Activated T-cell treated with anti-CD3 and anti-CD28 coated beads, Interleukin-2, amount 50 U/mL, for 4 hours (primary cell): Measurements from ENCODE around the gene PCDH12. TPM values are rescaled to one million over a fixed set of nuclear protein-coding genes. Genes with fewer than 3 reads are reported as not detected.
A peak's percentile ranks its signal among the peaks of the same experiment; 100 is the strongest.

Source experiments
- ATAC-seq, 2 donors: fragments of 200-7000 bp; cut with Tn5 transposase; one replicate each; pipeline ENCODE4 v1.10.0; 2021
- DNase-seq: peaks from one replicate; pipeline ENCODE4 v3.0.0-alpha.2; 2020
- H3K27me3 Mint-ChIP-seq: one replicate; pipeline ENCODE4 v1.8.0; 2021; ENCODE audit warnings: low read depth, mixed read lengths
- H3K36me3 Mint-ChIP-seq: one replicate; pipeline ENCODE4 v1.8.0; 2022; ENCODE audit warnings: mixed read lengths; ENCODE audit not compliant: insufficient read depth
- H3K4me1 Mint-ChIP-seq: one replicate; pipeline ENCODE4 v1.8.0; 2021; ENCODE audit warnings: low read depth, mixed read lengths
- H3K4me3 Mint-ChIP-seq: one replicate; pipeline ENCODE4 v1.8.0; 2021; ENCODE audit warnings: mild to moderate bottlenecking, moderate library complexity, mixed read lengths
- H3K9me3 Mint-ChIP-seq: one replicate; pipeline ENCODE4 v1.8.0; 2021; ENCODE audit warnings: mixed read lengths
- total RNA-seq, 3 donors: library from RNA; stranded (reverse); gene quantifications; one replicate each; pipeline ENCODE4 v1.2.1, GENCODE V29; 2021

PCDH12 gene
- total RNA-seq, 3 donors from 2014 or later, result 0.13 to 0.65 (median 0.24) TPM

GRCh38 chr5:141957367-141957996 is 520 bp downstream of the PCDH12 start:
- peak overlapping the region; percentile 19 for H3K4me3 Mint-ChIP-seq
- H3K36me3 Mint-ChIP-seq, result no peaks in the 10 kb centered on the region
- ATAC-seq (no peak), DNase-seq (no peak)
- H3K9me3 Mint-ChIP-seq, result no peaks in the 10 kb centered on the region
- H3K27me3 Mint-ChIP-seq, result no peaks in the 10 kb centered on the region
- H3K4me1 Mint-ChIP-seq, result peaks cover 43% of the 10 kb centered on the region

GRCh38 chr5:141954194-141954593 is 3.8 kb downstream of the PCDH12 start:
- ATAC-seq (no peak), DNase-seq (no peak)
- Mint-ChIP-seq H3K4me1 (peaks cover 28% of the 10 kb centered on the region), H3K9me3 (no peaks in the 10 kb centered on the region), H3K36me3 (no peaks in the 10 kb centered on the region), H3K27me3 (no peaks in the 10 kb centered on the region), H3K4me3 (no peak overlapping the region)

GRCh38 chr5:141952020-141952419 is 6.0 kb downstream of the PCDH12 start:
- Mint-ChIP-seq H3K36me3 (no peaks in the 10 kb centered on the region), H3K4me1 (peaks cover 10% of the 10 kb centered on the region), H3K4me3 (no peak overlapping the region), H3K27me3 (no peaks in the 10 kb centered on the region), H3K9me3 (no peaks in the 10 kb centered on the region)
- DNase-seq (no peak), ATAC-seq (no peak)

GRCh38 chr5:141951332-141951781 is 6.6 kb downstream of the PCDH12 start:
- Mint-ChIP-seq H3K9me3 (no peaks in the 10 kb centered on the region), H3K4me1 (peaks cover 10% of the 10 kb centered on the region)

GRCh38 chr5:141950207-141951005 is 7.6 kb downstream of the PCDH12 start:
- H3K36me3 Mint-ChIP-seq, result no peaks in the 10 kb centered on the region
- no peak overlapping the region for H3K4me3 Mint-ChIP-seq
- no peaks in the 10 kb centered on the region for H3K9me3 Mint-ChIP-seq
- DNase-seq (no peak), ATAC-seq (no peak)
- no peaks in the 10 kb centered on the region for H3K27me3 Mint-ChIP-seq
- peaks cover 10% of the 10 kb centered on the region for H3K4me1 Mint-ChIP-seq

More at GRCh38 chr5:141951332-141951781, 6.6 kb downstream of the PCDH12 start:
- no peak overlapping the region for H3K4me3 Mint-ChIP-seq
- no peaks in the 10 kb centered on the region for H3K36me3 Mint-ChIP-seq
- ATAC-seq (peak; percentile 59 to 80), DNase-seq (no peak)
- H3K27me3 Mint-ChIP-seq, result no peaks in the 10 kb centered on the region

GRCh38 chr5:141949511-141949910 is 8.5 kb downstream of the PCDH12 start:
- peaks cover 10% of the 10 kb centered on the region for H3K4me1 Mint-ChIP-seq
- no peak for DNase-seq
- H3K4me3 Mint-ChIP-seq, result no peak overlapping the region
- ATAC-seq, result no peak
- no peaks in the 10 kb centered on the region for H3K36me3 Mint-ChIP-seq
- H3K9me3 Mint-ChIP-seq, result no peaks in the 10 kb centered on the region
- H3K27me3 Mint-ChIP-seq, result no peaks in the 10 kb centered on the region

- H3K4me1 Mint-ChIP-seq, result peaks cover 10% of the 10 kb centered on the region
Measured at GRCh38 chr5:141948812-141949211, 9.2 kb downstream of the PCDH12 start.

GRCh38 chr5:141947316-141947715 is 10.7 kb downstream of the PCDH12 start:
- Mint-ChIP-seq H3K4me1 (peaks cover 10% of the 10 kb centered on the region), H3K36me3 (no peaks in the 10 kb centered on the region)

More at GRCh38 chr5:141948812-141949211, 9.2 kb downstream of the PCDH12 start:
- ATAC-seq (no peak), DNase-seq (no peak)
- no peaks in the 10 kb centered on the region for H3K27me3 Mint-ChIP-seq
- H3K4me3 Mint-ChIP-seq, result no peak overlapping the region
- no peaks in the 10 kb centered on the region for H3K36me3 Mint-ChIP-seq
- no peaks in the 10 kb centered on the region for H3K9me3 Mint-ChIP-seq

GRCh38 chr5:141945511-141946051 is 12.4 kb downstream of the PCDH12 start:
- no peaks in the 10 kb centered on the region for H3K4me1 Mint-ChIP-seq
- ATAC-seq, result no peak

More at GRCh38 chr5:141947316-141947715, 10.7 kb downstream of the PCDH12 start:
- Mint-ChIP-seq H3K4me3 (no peak overlapping the region), H3K9me3 (no peaks in the 10 kb centered on the region), H3K27me3 (no peaks in the 10 kb centered on the region)
- DNase-seq, result no peak
- ATAC-seq, result no peak

GRCh38 chr5:141944076-141944475 is 13.9 kb downstream of the PCDH12 start:
- no peaks in the 10 kb centered on the region for H3K4me1 Mint-ChIP-seq
- no peaks in the 10 kb centered on the region for H3K27me3 Mint-ChIP-seq
- DNase-seq, result no peak
- peaks cover 4% of the 10 kb centered on the region for H3K36me3 Mint-ChIP-seq
- no peak for ATAC-seq
- no peaks in the 10 kb centered on the region for H3K9me3 Mint-ChIP-seq
- no peak overlapping the region for H3K4me3 Mint-ChIP-seq

More at GRCh38 chr5:141945511-141946051, 12.4 kb downstream of the PCDH12 start:
- no peak overlapping the region for H3K4me3 Mint-ChIP-seq
- H3K9me3 Mint-ChIP-seq, result no peaks in the 10 kb centered on the region
- H3K36me3 Mint-ChIP-seq, result no peaks in the 10 kb centered on the region
- DNase-seq, result no peak
- H3K27me3 Mint-ChIP-seq, result no peaks in the 10 kb centered on the region

- no peak for ATAC-seq
- H3K4me3 Mint-ChIP-seq, result no peak overlapping the region
- H3K9me3 Mint-ChIP-seq, result no peaks in the 10 kb centered on the region
- peaks cover 4% of the 10 kb centered on the region for H3K36me3 Mint-ChIP-seq
- no peaks in the 10 kb centered on the region for H3K27me3 Mint-ChIP-seq
- no peak for DNase-seq
- H3K4me1 Mint-ChIP-seq, result no peaks in the 10 kb centered on the region
Measured at GRCh38 chr5:141942185-141942857, 15.7 kb downstream of the PCDH12 start.

GRCh38 chr5:141941779-141942178 is 16.2 kb downstream of the PCDH12 start:
- Mint-ChIP-seq H3K4me3 (no peak overlapping the region), H3K36me3 (peaks cover 7% of the 10 kb centered on the region), H3K4me1 (no peaks in the 10 kb centered on the region), H3K9me3 (no peaks in the 10 kb centered on the region), H3K27me3 (no peaks in the 10 kb centered on the region)
- no peak for ATAC-seq
- no peak for DNase-seq

GRCh38 chr5:141941307-141941706 is 16.7 kb downstream of the PCDH12 start:
- Mint-ChIP-seq H3K27me3 (no peaks in the 10 kb centered on the region), H3K36me3 (peaks cover 7% of the 10 kb centered on the region), H3K4me1 (no peaks in the 10 kb centered on the region), H3K4me3 (no peak overlapping the region), H3K9me3 (no peaks in the 10 kb centered on the region)
- DNase-seq (no peak), ATAC-seq (no peak)

- Mint-ChIP-seq H3K4me3 (no peak overlapping the region), H3K9me3 (no peaks in the 10 kb centered on the region), H3K27me3 (no peaks in the 10 kb centered on the region), H3K36me3 (peaks cover 10% of the 10 kb centered on the region), H3K4me1 (no peaks in the 10 kb centered on the region)
- DNase-seq (no peak), ATAC-seq (no peak)
Measured at GRCh38 chr5:141940695-141941271, 17.2 kb downstream of the PCDH12 start.
